Prostate gland (tissue), 2 donors: ENCODE data around the gene SLC23A3. TPM values are rescaled to one million over a fixed set of nuclear protein-coding genes. Genes with fewer than 3 reads are reported as not detected.

Experiments
- DNase-seq: peaks from one replicate; pipeline ENCODE4 v3.0.0-alpha.2; 2019; ENCODE audit warnings: low spot score
- H3K27ac ChIP-seq, 2 donors: fragments of 200-600 bp; sonication (generic); 2 replicates each; pipeline ENCODE4 v1.5.1; 2017 to 2019
- H3K27me3 ChIP-seq: fragments of 200-600 bp; sonication (generic); replicated peaks from 2 replicates; pipeline ENCODE4 v1.5.1; 2019; ENCODE audit not compliant: insufficient read depth
- H3K36me3 ChIP-seq, 2 donors: fragments of 200-600 bp; sonication (generic); 1 replicate in 1 of 2; 2 replicates in 1 of 2; pipeline versions ENCODE4 v1.5.1 to v1.8.1; 2017 to 2019
- H3K4me1 ChIP-seq: fragments of 200-600 bp; sonication (generic); replicated peaks from 2 replicates; pipeline ENCODE4 v1.5.1; 2019
- H3K4me3 ChIP-seq, 2 donors: fragments of 200-600 bp; sonication (generic); 2 replicates each; pipeline ENCODE4 v1.5.1; 2017 to 2019
- H3K9me3 ChIP-seq: fragments of 200-600 bp; sonication (generic); 2 replicates; pipeline ENCODE4 v1.5.1; 2017
- POLR2A ChIP-seq: fragments of 450-650 bp; IDR thresholded peaks from one replicate; pipeline ENCODE4 v1.6.1; 2016; ENCODE audit warnings: antibody characterized with exemption, mild to moderate bottlenecking
- POLR2AphosphoS5 ChIP-seq: sonication (generic); formaldehyde crosslinking; IDR thresholded peaks from one replicate; pipeline ENCODE4 v1.6.1; 2017; ENCODE audit warnings: antibody characterized with exemption
- WGBS: methylation state at CpG from one replicate; pipeline ENCODE4 v1.1.5; 2018; 5-methylcytosine and 5-hydroxymethylcytosine counted together
- intact Hi-C: fragments of 100-400 bp; cut with DNase I; formaldehyde crosslinking; loops from one replicate; pipeline ENCODE4 v1.14.2; 2022
- total RNA-seq, 2 donors: library from RNA; depleted of rRNA; stranded (reverse); fragments of >200 nt; gene quantifications; one replicate each; pipeline ENCODE4 v1.1.0, GENCODE V29; 2016
- TF ChIP-seq, protein P1 (sequence below), 4 experiments: fragments of 200-600 bp in 2 of 4; fragments of 450-650 bp in 2 of 4; sonication (generic) in 2 of 4; IDR thresholded peaks; 1 replicate in 3 of 4; 2 replicates in 1 of 4; pipeline ENCODE4 v1.5.1; 2016 to 2019; ENCODE audit warnings: antibody characterized with exemption in 4 of 4, mild to moderate bottlenecking in 2 of 4, moderate library complexity in 2 of 4

The SLC23A3 gene
- total RNA-seq, 2 donors from 2014 or later, result 2.3 to 2.9 TPM

DNA sequence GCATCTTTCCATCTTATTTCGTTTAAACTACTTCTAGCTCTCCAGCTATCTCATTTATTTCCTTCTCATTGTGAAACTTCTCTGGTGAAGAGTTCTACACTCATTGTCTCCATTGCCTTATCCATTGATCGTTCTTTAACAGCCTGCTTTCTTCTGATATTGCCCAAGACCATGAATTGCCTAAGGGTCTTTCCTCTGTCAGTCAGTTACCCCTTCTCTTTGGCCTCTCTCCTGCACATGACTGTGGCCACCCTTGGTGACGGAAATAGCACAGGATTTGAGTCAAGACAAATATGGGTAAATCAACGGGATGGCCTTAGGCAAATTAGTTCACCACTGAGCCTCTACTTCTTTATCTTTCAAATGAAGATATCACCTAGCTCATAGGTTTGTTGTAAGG lies 35.9 kb downstream of the SLC23A3 start:
- no peak for TF ChIP-seq POLR2A
- no peak for TF ChIP-seq POLR2AphosphoS5
- TF ChIP-seq, protein P1, sequence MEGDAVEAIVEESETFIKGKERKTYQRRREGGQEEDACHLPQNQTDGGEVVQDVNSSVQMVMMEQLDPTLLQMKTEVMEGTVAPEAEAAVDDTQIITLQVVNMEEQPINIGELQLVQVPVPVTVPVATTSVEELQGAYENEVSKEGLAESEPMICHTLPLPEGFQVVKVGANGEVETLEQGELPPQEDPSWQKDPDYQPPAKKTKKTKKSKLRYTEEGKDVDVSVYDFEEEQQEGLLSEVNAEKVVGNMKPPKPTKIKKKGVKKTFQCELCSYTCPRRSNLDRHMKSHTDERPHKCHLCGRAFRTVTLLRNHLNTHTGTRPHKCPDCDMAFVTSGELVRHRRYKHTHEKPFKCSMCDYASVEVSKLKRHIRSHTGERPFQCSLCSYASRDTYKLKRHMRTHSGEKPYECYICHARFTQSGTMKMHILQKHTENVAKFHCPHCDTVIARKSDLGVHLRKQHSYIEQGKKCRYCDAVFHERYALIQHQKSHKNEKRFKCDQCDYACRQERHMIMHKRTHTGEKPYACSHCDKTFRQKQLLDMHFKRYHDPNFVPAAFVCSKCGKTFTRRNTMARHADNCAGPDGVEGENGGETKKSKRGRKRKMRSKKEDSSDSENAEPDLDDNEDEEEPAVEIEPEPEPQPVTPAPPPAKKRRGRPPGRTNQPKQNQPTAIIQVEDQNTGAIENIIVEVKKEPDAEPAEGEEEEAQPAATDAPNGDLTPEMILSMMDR (IDR thresholded peaks at IDR 0.05), result no peak
- 92% methylated on average over 4 of the region's 4 CpGs for WGBS
- Histone ChIP-seq H3K27ac (no peak overlapping the region), H3K4me1 (no peaks in the 10 kb centered on the region), H3K36me3 (no peaks in the 10 kb centered on the region), H3K9me3 (no peaks in the 10 kb centered on the region), H3K4me3 (no peak overlapping the region), H3K27me3 (no peaks in the 10 kb centered on the region)
- DNase-seq, result no peak
- intact Hi-C loops, result no loop called here

DNA sequence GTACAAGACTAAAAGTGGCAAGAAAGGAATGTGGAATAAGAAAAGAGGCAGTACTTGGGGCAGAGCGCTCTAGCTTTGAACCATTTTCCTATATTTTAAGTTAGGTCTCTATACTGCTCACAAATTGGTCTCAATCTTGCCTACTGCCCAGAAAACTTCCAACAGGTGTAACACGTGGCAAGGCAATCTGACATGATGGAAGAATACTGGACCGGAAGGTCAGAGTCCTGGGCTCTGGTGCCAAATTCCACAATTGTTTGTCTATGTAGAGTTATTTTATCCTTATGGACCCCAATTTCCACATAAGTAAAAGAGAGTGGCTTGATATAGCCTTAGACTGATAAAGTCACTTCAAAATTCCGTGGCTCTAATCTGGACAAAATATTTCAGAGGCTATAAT lies 38.1 kb downstream of the SLC23A3 start:
- intact Hi-C loops, result no loop called here
- Histone ChIP-seq H3K4me1 (no peaks in the 10 kb centered on the region), H3K27me3 (no peaks in the 10 kb centered on the region), H3K9me3 (no peaks in the 10 kb centered on the region), H3K27ac (peak overlapping the region in 1 of 2 donors; percentile 8), H3K36me3 (no peaks in the 10 kb centered on the region), H3K4me3 (no peak overlapping the region)
- WGBS, result 83% methylated on average over 4 of the region's 4 CpGs
- no peak for DNase-seq
- TF ChIP-seq, protein P1 (IDR thresholded peaks at IDR 0.05), result no peak
- no peak for TF ChIP-seq POLR2A
- TF ChIP-seq POLR2AphosphoS5, result no peak

DNA sequence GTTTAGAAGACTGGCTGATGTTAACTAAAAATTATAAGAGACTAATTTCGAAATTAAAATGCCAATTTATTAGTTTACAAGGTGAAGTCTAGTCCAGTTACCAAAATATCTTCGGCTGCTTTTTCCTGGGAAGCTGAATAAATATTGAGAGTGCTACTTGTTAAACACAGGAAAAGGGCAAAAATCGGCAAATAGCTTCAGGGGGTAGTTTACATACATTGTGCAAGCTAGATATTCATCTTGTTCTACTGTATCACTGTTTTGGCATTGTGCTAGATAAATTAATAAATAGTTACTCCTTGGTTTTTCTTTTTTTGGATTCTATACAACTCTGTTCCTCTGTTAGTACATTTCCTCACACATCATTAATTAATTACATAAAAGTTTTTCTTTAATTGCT lies 38.5 kb downstream of the SLC23A3 start:
- no peaks in the 10 kb centered on the region for H3K4me1 ChIP-seq
- H3K36me3 ChIP-seq, result no peaks in the 10 kb centered on the region
- no peak for DNase-seq
- intact Hi-C loops, result no loop called here
- no peak overlapping the region for H3K4me3 ChIP-seq
- H3K27me3 ChIP-seq, result no peaks in the 10 kb centered on the region
- H3K9me3 ChIP-seq, result no peaks in the 10 kb centered on the region
- peak overlapping the region in 1 of 2 donors; percentile 79 for H3K27ac ChIP-seq
- TF ChIP-seq POLR2A (no peak), POLR2AphosphoS5 (no peak)
- TF ChIP-seq, protein P1 (IDR thresholded peaks at IDR 0.05), result no peak
- WGBS, result 43% methylated on average over 3 of the region's 3 CpGs

DNA sequence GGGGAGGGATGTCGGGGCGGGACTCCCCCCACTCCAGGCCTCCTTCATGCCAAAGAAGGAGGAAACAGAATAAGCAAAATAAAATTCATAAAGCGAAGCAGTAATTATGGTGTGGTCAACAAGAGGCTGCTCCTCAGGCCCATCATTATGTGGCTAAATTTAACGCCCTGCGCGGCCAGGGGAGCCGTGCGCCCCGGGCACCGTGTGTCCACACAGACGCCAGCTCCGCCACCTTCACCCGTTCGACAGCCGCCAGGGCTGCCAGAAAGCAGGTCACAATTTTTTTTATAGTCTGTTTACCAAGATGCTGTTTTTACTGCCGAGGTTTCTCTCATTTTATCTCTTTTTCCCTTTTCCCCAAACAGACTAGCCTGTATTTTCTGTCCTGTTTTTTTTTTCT lies 40.2 kb downstream of the SLC23A3 start:
- Histone ChIP-seq H3K9me3 (no peaks in the 10 kb centered on the region), H3K36me3 (no peaks in the 10 kb centered on the region), H3K4me1 (peaks cover 13% of the 10 kb centered on the region), H3K4me3 (no peak overlapping the region), H3K27ac (peak overlapping the region; percentile 65 to 79), H3K27me3 (no peaks in the 10 kb centered on the region)
- intact Hi-C loops, result no loop called here
- peak; percentile 36 for DNase-seq
- TF ChIP-seq POLR2A, result no peak
- peak; percentile 34 for TF ChIP-seq POLR2AphosphoS5
- TF ChIP-seq, protein P1 (IDR thresholded peaks at IDR 0.05), result no peak
- WGBS, result 58% methylated on average over 16 of the region's 16 CpGs

DNA sequence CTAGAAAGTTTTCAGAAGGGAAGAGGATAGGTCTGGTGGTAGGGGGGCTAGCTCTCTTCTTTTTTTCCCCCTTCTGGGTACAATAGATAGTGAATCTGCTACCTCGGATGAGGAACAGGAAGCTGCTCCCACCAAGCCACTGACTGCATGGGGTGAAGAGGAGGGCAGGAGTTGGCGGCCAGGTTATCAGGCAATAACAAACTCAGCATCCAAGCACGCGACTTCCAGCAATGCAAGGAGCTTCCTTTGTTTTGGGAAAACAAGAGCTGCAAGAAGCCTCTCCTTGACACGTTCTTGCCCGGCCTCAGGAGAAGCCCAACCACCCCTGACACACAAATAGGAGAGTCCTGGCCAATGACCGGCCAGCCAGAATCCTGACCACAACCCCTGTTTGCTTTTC lies 41.4 kb downstream of the SLC23A3 start:
- Histone ChIP-seq H3K27ac (peak overlapping the region in 1 of 2 donors; percentile 79), H3K4me3 (no peak overlapping the region), H3K9me3 (no peaks in the 10 kb centered on the region), H3K36me3 (no peaks in the 10 kb centered on the region), H3K27me3 (no peaks in the 10 kb centered on the region), H3K4me1 (peaks cover 20% of the 10 kb centered on the region)
- no peak for DNase-seq
- intact Hi-C loops, result no loop called here
- WGBS, result 91% methylated on average over 7 of the region's 7 CpGs
- TF ChIP-seq POLR2AphosphoS5, result no peak
- TF ChIP-seq POLR2A, result no peak
- TF ChIP-seq, protein P1 (IDR thresholded peaks at IDR 0.05), result no peak
